Measurements from ENCODE around the gene SYVN1.
A peak's percentile ranks its signal among the peaks of the same experiment; 100 is the strongest.

The SYVN1 gene

DNA sequence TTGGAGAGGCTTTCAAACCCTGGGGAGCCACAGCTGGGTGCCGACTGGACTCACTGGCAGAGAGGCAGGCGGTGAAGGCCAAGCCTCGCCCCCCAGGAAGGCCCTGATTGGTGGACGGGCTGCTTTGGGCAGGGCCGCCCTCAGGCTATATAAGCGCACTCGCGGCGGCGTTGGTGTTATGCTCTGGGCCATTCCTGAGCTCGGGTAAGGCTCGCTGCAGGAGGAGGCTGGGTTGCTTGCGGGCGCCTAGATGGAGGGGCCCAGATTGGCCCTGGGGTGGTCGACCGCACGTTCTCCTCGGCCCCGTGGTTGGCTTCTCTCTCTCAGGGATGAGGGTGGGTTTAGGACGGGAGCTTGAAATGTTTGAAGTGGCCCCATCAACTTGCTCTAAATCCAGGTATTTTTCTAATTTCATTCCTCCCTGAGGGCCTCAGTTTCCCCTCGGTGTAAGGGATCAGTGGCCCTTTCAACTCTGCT, 35.8 kb upstream of the SYVN1 start, which contains the start of gene SPDYC:
TSS of gene SPDYC (plus strand) at position 176 of the 477 bp plus-strand sequence. CDS start 1,125 bp downstream, outside the sequence.
- DNase-seq, result no peak
- no peaks in the 10 kb centered on the region for H3K79me2 ChIP-seq (ENCODE audit: insufficient read depth, low read length)
- no peak for TF ChIP-seq EZH2 (IDR thresholded peaks at IDR 0.05; ENCODE audit: borderline replicate concordance, low read depth, low read length, severe bottlenecking)
- TF ChIP-seq, protein P1, sequence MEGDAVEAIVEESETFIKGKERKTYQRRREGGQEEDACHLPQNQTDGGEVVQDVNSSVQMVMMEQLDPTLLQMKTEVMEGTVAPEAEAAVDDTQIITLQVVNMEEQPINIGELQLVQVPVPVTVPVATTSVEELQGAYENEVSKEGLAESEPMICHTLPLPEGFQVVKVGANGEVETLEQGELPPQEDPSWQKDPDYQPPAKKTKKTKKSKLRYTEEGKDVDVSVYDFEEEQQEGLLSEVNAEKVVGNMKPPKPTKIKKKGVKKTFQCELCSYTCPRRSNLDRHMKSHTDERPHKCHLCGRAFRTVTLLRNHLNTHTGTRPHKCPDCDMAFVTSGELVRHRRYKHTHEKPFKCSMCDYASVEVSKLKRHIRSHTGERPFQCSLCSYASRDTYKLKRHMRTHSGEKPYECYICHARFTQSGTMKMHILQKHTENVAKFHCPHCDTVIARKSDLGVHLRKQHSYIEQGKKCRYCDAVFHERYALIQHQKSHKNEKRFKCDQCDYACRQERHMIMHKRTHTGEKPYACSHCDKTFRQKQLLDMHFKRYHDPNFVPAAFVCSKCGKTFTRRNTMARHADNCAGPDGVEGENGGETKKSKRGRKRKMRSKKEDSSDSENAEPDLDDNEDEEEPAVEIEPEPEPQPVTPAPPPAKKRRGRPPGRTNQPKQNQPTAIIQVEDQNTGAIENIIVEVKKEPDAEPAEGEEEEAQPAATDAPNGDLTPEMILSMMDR (IDR thresholded peaks at IDR 0.05; ENCODE audit: borderline replicate concordance, extremely low read depth, low read length, poor library complexity, severe bottlenecking), result no peak
- no peaks in the 10 kb centered on the region for H3K9me3 ChIP-seq (ENCODE audit: insufficient read depth, low read length, severe bottlenecking)
- no peaks in the 10 kb centered on the region for H3K36me3 ChIP-seq (ENCODE audit: insufficient read depth, low read length)
- H3K4me1 ChIP-seq (ENCODE audit: insufficient read depth, low read length), result no peaks in the 10 kb centered on the region
- no peaks in the 10 kb centered on the region for H3K27me3 ChIP-seq (ENCODE audit: insufficient read depth, low read length, poor library complexity)
- no peaks in the 10 kb centered on the region for H4K20me1 ChIP-seq (ENCODE audit: insufficient read depth, low read length)
- no peak within 1 kb of the TSS for H3K4me2 ChIP-seq (ENCODE audit: insufficient read depth, low read length)
- peak within 1 kb of the TSS; percentile 23 for H2AFZ ChIP-seq (ENCODE audit: low read depth, low read length)
- ATAC-seq (ENCODE audit: insufficient read depth, low read depth), result no peak
- no peak within 1 kb of the TSS for H3K4me3 ChIP-seq (ENCODE audit: low read depth in 1 of 2, low read length in 2 of 2)
- no peak within 1 kb of the TSS for H3K9ac ChIP-seq (ENCODE audit: low read depth, low read length)
- no peak within 1 kb of the TSS for H3K27ac ChIP-seq (ENCODE audit: low read length)

DNA sequence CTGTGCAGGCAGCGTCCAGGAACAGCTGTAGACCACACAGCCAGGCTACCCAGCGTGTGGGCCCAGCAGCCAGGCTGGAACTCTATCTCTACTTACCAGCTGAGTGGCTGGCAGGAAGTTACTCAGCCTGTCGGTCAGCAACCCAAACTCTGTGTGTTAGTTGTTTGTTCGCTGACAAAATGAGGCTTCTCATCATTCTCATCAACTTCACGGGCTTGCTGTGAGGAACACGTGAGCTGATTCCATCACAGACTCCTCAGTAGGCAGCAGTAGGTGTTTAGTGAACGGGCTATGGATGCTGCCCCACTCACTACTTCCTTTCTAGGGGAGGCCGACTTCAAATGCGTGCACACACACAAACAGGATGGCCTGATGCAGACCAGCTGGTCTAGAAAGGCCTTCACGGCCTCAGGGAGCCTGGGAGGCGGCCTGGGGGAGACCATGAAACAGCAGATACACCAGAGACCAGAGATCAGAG, 34.9 kb upstream of the SYVN1 start:
- no peaks in the 10 kb centered on the region for H3K79me2 ChIP-seq (ENCODE audit: insufficient read depth, low read length)
- H2AFZ ChIP-seq (ENCODE audit: low read depth, low read length), result peak overlapping the region; percentile 23
- ATAC-seq (ENCODE audit: insufficient read depth, low read depth) (no peak), DNase-seq (no peak)
- H3K4me3 ChIP-seq (ENCODE audit: low read depth in 1 of 2, low read length in 2 of 2), result no peak overlapping the region
- TF ChIP-seq, protein P1 (IDR thresholded peaks at IDR 0.05; ENCODE audit: borderline replicate concordance, extremely low read depth, low read length, poor library complexity, severe bottlenecking), result no peak
- no peak for TF ChIP-seq EZH2 (IDR thresholded peaks at IDR 0.05; ENCODE audit: borderline replicate concordance, low read depth, low read length, severe bottlenecking)
- H3K9ac ChIP-seq (ENCODE audit: low read depth, low read length), result no peak overlapping the region
- H3K36me3 ChIP-seq (ENCODE audit: insufficient read depth, low read length), result no peaks in the 10 kb centered on the region
- H3K27me3 ChIP-seq (ENCODE audit: insufficient read depth, low read length, poor library complexity), result no peaks in the 10 kb centered on the region
- no peak overlapping the region for H3K4me2 ChIP-seq (ENCODE audit: insufficient read depth, low read length)
- no peaks in the 10 kb centered on the region for H4K20me1 ChIP-seq (ENCODE audit: insufficient read depth, low read length)
- H3K4me1 ChIP-seq (ENCODE audit: insufficient read depth, low read length), result no peaks in the 10 kb centered on the region
- no peak overlapping the region for H3K27ac ChIP-seq (ENCODE audit: low read length)
- H3K9me3 ChIP-seq (ENCODE audit: insufficient read depth, low read length, severe bottlenecking), result no peaks in the 10 kb centered on the region

DNA sequence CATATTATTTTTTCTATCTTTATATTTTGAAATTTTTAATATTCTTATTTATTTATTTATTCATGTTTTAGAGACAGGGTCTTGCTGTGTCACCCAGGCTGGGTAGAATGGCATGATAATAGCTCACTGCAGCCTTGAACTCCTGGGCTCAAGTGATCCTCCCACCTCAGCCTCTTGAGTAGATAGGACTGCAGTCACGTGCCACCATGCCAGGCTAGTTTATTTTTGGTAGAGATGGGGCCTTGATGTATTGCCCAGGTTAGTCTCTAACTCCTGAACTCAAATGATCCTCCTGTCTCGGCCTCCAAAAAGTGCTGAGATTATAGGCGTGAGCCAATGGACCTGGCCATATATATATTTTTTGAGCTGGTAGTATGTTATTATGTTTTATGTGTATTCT, 33.3 kb upstream of the SYVN1 start:
- no peak for ATAC-seq (ENCODE audit: insufficient read depth, low read depth)
- Histone ChIP-seq H3K79me2 (ENCODE audit: insufficient read depth, low read length) (no peaks in the 10 kb centered on the region), H3K9me3 (ENCODE audit: insufficient read depth, low read length, severe bottlenecking) (no peaks in the 10 kb centered on the region), H3K9ac (ENCODE audit: low read depth, low read length) (no peak overlapping the region), H3K36me3 (ENCODE audit: insufficient read depth, low read length) (no peaks in the 10 kb centered on the region), H3K4me1 (ENCODE audit: insufficient read depth, low read length) (no peaks in the 10 kb centered on the region), H4K20me1 (ENCODE audit: insufficient read depth, low read length) (no peaks in the 10 kb centered on the region), H3K4me2 (ENCODE audit: insufficient read depth, low read length) (no peak overlapping the region), H3K27me3 (ENCODE audit: insufficient read depth, low read length, poor library complexity) (no peaks in the 10 kb centered on the region), H3K4me3 (ENCODE audit: low read depth in 1 of 2, low read length in 2 of 2) (no peak overlapping the region), H3K27ac (ENCODE audit: low read length) (no peak overlapping the region), H2AFZ (ENCODE audit: low read depth, low read length) (no peak overlapping the region)
- no peak for DNase-seq
- no peak for TF ChIP-seq EZH2 (IDR thresholded peaks at IDR 0.05; ENCODE audit: borderline replicate concordance, low read depth, low read length, severe bottlenecking)
- TF ChIP-seq, protein P1 (IDR thresholded peaks at IDR 0.05; ENCODE audit: borderline replicate concordance, extremely low read depth, low read length, poor library complexity, severe bottlenecking), result no peak
